Suppressor macrophage treated with lipopolysaccharide for 1 hour (primary cell): ENCODE measurements around the gene TBC1D1.

Experiments
- DNase-seq, 3 donors: peaks; one replicate each; pipeline ENCODE4 v3.0.0-alpha.2; 2020 to 2022

The TBC1D1 gene

DNA sequence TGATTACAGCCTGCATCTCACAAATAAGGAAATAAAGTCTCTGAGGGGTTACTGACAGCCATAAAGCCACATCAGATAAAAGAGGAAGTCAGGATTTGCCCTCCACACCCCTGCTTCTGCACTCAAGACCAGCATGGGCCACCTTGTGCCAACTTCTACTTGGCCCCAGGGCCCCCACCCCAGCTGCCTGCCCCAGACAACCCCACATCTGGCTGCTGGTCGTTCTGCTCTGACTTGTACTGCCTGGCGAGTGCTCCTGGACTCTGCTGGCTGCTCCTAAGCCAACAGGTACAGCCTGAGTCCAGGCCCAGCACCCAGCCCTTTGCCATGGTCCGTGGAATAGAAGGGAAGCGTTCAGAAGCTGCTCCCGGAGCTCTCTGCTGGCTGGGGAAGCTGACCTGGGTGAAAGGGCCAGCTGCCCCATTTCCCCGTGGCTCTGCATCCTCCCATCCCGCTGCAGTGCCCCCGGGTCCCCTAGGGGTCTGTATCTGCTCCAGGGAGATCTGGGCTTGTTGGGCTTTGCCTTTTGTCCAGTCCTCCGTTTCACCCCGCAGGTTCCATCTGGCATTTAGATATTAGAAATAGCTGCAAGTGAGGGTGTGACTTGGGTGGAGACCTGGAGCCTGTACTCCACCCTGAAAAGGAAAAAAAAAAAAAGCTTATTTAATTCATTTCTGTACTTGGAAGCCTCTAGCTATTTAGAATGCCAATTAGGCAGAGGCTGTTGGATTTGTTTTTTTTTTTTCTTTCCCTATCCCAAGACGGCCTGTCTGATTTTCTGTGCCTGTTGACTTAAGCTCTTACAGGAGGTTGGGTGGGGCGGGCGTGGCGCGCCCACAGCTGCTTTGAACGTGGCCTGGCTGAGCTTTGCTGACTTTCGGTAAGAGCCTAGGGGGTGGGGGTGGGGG is 264.1 kb downstream of the TBC1D1 start:
- peak in 1 of 3 donors; percentile 29 for DNase-seq

DNA sequence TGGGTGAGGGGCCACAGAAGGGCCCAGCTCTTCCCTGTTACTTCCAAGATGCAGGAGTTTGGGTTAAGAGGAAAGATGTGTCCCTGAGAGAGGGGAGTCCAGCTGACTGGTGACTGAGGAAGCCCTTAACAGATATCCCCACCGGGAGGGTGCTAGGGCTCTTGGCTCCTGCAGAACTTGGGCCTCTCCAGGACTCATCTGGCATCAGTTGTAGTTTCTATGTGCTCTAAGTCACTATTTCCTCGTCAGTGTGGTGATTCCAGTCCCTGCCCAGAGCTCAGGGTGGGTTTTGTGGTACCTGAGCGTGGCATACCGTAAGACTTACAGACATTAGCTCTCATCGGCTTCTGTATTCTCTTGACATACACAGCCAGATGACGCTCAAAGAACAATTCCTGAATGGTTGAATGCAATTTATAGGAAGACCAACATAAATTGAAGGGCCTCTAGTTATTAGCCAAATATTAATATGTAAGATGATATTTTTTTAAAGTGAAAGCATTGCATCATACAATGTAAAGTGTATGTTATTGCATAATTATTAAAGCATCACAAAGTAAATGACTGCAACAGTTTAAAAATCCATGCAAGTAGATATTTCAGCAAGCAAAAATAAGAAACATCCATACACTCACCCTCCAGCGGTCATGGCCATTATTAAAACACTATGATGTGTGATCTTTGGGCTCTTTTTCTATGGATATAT is 264.9 kb downstream of the TBC1D1 start:
- DNase-seq = no peak

GRCh38 chr4:38157592-38157991 is 266.7 kb downstream of the TBC1D1 start:
- DNase-seq = no peak

GRCh38 chr4:38160487-38161207 is 269.8 kb downstream of the TBC1D1 start:
- peak; percentile 87 to 97 (median 95) for DNase-seq

DNA sequence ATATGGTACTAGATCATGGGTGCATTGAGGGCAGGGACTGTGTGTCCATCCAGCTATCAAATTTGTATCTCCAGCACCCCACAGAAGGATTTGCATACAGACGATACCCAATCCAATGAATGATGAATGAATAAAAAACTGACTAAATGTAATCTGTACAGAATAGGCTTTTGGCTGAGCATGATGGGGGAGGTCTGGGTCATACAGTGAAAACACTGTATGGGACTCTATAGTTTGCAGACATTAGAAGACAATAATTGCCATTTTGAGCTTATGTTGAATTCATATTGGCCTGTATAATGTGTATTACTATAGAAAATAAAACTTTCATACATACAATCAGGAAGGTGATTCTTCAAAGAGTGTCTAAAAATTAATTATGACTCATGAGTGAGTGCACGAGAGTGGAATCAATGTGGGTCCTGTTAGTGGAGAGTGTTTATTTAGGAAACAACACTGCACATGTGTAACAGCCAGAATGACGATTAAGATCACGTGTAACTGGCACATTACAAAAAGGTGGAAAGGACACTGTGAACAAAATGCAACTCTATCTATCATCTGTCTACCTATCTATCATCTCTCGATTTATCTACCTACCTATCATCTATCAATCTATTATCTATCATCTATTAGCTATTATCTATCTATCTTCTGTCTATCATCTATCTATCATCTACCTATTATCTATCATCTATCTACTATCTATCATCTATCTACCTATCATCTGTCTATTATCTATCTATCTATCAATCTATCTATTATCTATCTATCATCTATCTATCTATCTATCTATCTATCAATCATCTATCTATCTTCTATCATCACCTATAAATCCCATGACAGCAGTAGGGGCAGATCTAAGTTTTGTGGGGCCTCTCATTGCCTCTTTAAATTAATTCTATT is 270.6 kb downstream of the TBC1D1 start:
- no peak for DNase-seq

DNA sequence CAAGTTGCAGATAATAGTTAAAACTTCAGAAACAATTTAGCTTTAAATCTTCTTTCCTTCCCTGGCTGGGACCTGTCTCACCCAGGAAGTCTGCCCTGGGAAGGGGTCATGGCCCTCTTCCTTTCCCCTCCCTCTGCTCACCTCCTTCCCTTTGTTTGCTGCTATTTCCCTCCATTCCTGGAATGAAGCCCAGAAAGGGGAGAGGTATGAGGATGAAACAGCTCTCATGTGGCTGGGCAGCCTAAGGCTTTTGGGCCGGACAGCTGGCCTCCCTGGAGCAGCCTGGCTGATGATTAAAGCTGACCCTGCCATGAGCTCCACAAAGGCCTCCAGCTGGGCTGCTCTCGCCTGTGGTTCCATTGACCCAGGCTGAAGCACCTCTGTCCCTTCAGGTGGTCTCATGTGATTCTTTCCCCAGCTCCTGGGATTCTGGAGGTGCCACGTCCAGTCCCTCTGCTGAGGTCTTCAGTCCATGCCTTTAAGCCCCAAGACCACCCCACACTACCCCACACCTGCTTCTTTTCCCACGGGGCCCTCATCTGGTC is 271.4 kb downstream of the TBC1D1 start:
- no peak for DNase-seq

- peak in 2 of 3 donors; percentile 48 to 65 for DNase-seq
Observed at GRCh38 chr4:38163216-38164006, 272.5 kb downstream of the TBC1D1 start.

- DNase-seq = no peak
Observed at GRCh38 chr4:38164346-38164745, 273.5 kb downstream of the TBC1D1 start.

DNA sequence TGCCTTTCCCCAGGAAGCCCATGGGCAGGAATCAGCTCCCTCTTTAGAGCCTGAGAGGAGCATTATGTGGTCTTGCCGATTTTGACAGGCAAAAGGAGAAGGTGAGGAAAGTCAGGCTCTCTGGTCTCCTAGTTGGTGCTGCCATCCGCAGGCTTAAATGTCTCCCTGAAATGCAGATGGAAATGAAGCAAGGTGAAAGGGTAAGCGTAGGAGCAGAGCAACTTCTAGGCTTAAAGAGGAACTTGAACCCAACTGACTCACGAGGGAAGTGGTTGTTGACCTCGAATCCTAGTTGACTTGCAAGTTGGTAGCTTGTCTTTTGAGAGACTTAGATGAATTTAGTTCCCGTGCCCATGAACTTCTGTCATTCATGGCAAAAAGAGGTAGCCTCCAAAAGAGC is 275.2 kb downstream of the TBC1D1 start:
- DNase-seq = peak; percentile 78 to 91 (median 89)

DNA sequence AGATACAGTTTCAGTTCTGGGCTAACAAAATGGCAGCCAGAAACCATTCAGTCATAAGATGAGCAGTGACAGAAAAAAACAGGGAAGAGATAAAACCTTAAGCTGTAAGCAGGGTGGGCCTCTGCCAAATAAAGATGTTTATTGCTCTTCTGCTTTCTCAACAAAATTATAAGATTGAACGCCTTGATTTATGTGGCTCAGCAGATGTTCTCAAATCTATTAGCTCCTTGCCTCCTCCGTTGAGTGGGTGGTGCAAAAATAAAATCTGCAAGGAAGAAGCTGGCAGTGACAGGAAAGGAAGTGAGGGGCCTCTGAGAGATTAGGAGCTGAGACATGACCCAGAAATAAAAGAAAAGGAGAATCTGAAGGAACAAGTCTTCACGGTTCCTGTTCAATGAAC is 275.9 kb downstream of the TBC1D1 start:
- no peak for DNase-seq

- no peak for DNase-seq
Observed at GRCh38 chr4:38167973-38168372, 277.1 kb downstream of the TBC1D1 start.

GRCh38 chr4:38169524-38169923 is 278.6 kb downstream of the TBC1D1 start:
- DNase-seq = no peak

DNA sequence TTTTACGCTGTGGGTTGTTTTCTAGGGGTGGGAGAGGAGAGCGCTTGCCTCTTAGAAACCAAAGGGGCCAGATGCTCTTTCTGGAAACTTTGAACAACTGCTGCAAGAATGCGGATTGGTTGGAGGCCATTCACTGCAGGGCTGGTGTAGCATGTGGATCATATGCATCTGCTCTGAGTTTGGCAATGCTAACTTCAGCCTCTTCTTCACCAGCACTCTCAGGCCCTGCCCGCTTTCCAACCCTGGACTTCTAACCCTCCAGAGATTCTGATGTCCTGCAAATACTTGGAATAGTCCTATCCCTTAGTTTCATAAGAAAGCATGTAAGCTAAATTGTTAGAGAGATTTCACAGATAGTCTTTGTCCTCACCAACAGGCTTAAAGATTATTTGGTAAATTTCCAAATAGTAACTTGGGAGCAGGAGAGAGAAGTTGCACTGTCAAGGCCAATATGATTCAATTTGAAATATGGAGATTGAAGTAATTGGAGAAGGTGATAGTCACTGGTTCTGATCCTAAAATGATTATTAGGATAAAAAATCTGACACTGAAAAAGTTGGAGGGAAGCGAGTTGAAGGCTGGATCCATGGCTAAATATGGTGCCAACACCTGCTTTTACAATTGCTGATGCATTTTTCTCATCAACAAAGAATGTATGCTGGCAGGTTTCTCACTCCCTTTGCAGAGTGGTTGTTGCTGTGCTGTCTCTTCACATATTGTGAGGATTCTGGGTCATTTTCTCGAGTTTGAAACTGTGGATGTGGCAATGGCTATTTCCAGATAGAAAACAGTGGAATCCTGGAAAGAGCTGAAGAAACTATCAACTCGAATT is 279.7 kb downstream of the TBC1D1 start:
- no peak for DNase-seq

GRCh38 chr4:38172078-38172477 is 281.2 kb downstream of the TBC1D1 start:
- DNase-seq = no peak

DNA sequence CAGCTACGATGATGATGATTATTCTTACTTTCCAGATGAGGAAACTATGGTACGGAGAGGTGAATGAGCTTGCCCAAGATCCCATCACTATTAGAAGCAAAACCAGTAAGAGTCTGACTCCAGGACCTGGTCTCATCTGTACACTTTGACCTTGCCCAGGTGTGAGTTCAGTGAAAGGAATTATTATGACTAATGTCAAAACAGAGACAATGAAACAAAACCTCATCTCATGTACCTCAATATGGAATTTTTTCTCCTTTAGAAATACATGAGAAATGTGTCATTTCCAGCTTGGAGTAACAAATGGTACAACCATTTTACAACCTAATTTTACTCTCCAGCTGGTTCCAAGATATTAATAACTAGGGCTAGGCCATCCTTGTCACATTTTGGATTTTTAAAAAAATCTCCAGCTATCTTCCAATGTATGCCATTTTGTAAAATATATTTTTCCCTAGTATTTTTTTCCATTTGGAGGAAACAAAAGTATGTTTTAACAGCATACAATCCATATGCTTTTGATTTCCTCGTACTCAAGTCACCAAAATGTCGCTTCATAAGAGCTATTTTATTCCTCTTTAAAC is 283.1 kb downstream of the TBC1D1 start:
- DNase-seq = peak in 1 of 3 donors; percentile 57

DNA sequence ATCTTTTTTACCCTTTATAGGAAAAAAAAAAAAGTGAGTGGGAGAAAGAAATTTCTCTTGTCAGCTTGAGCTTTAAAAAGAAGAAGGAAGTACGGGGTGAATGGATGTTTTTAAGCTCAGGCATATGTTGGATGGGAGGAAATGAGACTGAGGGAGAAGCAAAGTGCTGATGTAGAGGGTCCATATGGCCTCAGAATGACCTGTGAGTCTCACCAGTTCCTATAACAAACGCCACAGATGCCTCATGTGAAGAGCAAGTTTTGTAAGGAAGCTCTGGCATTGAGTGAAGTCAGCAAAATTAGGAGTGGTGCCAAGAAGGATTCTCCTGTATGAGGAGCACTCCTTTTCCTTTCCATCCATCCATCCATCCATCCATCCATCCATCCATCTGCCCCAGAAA is 283.9 kb downstream of the TBC1D1 start:
- DNase-seq = peak; percentile 78 to 94 (median 92)

- DNase-seq = peak in 1 of 3 donors; percentile 33
Observed at GRCh38 chr4:38176165-38176564, 285.3 kb downstream of the TBC1D1 start.

DNA sequence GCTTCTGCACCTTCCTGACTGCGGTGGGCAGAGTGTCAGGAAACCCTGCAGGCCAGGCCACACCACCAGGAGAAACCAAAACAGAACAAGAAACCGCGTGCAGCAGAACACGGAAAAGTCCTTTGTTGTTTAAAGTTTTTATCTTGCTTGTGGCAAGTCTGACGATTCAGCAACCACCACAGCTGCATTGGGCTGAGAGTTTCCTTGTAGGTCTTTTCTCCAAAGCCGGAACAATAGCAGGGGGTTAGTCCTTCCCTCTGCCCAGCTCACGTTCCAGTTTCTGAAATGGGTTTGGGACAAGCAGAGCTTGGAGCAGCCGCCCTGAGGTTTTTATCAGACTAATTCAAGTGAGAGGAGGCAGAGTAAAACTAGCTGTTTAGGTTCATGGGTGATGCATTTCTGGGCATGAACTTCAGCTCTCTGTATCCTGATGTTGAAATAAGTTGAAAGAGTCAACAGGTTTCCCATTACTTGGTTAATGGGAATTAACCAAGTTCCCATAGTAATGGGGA is 286.2 kb downstream of the TBC1D1 start:
- peak; percentile 40 to 51 (median 46) for DNase-seq

GRCh38 chr4:38177641-38178391 is 286.9 kb downstream of the TBC1D1 start:
- peak in 1 of 3 donors; percentile 43 for DNase-seq
